CD14-positive monocyte (primary cell): ENCODE measurements around the gene XRCC4. TPM values are rescaled to one million over a fixed set of nuclear protein-coding genes. Genes with fewer than 3 reads are reported as not detected.

Experiments
- DNase-seq, 3 donors: peaks; one replicate each; pipeline ENCODE4 v3.0.0-alpha.2; 2011 to 2022
- H2AFZ ChIP-seq: 2 replicates; pipeline ENCODE4 v1.6.0; 2012; ENCODE audit warnings: mild to moderate bottlenecking, low read depth, low read length, inconsistent platforms; ENCODE audit not compliant: insufficient read depth, poor library complexity, severe bottlenecking
- H3K27ac ChIP-seq, 2 donors: 1 replicate in 1 of 2; 2 replicates in 1 of 2; pipeline ENCODE4 v1.5.1; 2012 to 2013; ENCODE audit warnings: low read length in 2 of 2, control low read depth in 1 of 2, inconsistent platforms in 1 of 2, low read depth in 1 of 2, mild to moderate bottlenecking in 1 of 2
- H3K27me3 ChIP-seq, 2 donors: one replicate each; pipeline versions ENCODE4 v1.6.0 to v1.6.1; 2011 to 2013; ENCODE audit warnings: low read length in 2 of 2; ENCODE audit not compliant: control insufficient read depth in 2 of 2, insufficient read depth in 2 of 2
- H3K36me3 ChIP-seq, 2 donors: replicated peaks in 1 of 2; 1 replicate in 1 of 2; 2 replicates in 1 of 2; pipeline versions ENCODE4 v1.5.1 to v1.6.1; 2012 to 2013; ENCODE audit warnings: low read length in 2 of 2, control low read depth in 1 of 2, inconsistent platforms in 1 of 2, mild to moderate bottlenecking in 1 of 2; ENCODE audit not compliant: insufficient read depth in 2 of 2, control insufficient read depth in 1 of 2
- H3K4me1 ChIP-seq, 2 donors: 1 replicate in 1 of 2; 2 replicates in 1 of 2; pipeline versions ENCODE4 v1.5.1 to v1.6.1; 2012 to 2013; ENCODE audit warnings: low read length in 2 of 2, control low read depth in 1 of 2, inconsistent platforms in 1 of 2, mild to moderate bottlenecking in 1 of 2, moderate library complexity in 1 of 2; ENCODE audit not compliant: insufficient read depth in 2 of 2, control insufficient read depth in 1 of 2
- H3K4me2 ChIP-seq: replicated peaks from 2 replicates; pipeline ENCODE3; 2012; ENCODE audit warnings: low read length, moderate library complexity, mild to moderate bottlenecking; ENCODE audit not compliant: poor library complexity, severe bottlenecking; ENCODE audit errors: extremely low read depth
- H3K4me3 ChIP-seq, 3 experiments: fragments of 200-600 bp in 1 of 3; sonication (generic) in 1 of 3; replicated peaks in 1 of 3; 1 replicate in 2 of 3; 2 replicates in 1 of 3; pipeline ENCODE4 v1.5.1; 2011 to 2013; ENCODE audit warnings: low read length in 3 of 3, mild to moderate bottlenecking in 3 of 3, control low read depth in 2 of 3, low read depth in 2 of 3, inconsistent platforms in 1 of 3, moderate library complexity in 1 of 3
- H3K79me2 ChIP-seq: 2 replicates; pipeline ENCODE4 v1.6.0; 2012; ENCODE audit warnings: mild to moderate bottlenecking, control low read depth, inconsistent platforms, low read length, moderate library complexity; ENCODE audit not compliant: insufficient read depth
- H3K9ac ChIP-seq: 2 replicates; pipeline ENCODE4 v1.6.0; 2017; ENCODE audit warnings: low read length, mild to moderate bottlenecking; ENCODE audit not compliant: insufficient read depth, poor library complexity, severe bottlenecking
- H3K9me3 ChIP-seq, 2 donors: replicated peaks in 1 of 2; 1 replicate in 1 of 2; 2 replicates in 1 of 2; pipeline versions ENCODE4 v1.5.1 to v1.6.1; 2012 to 2013; ENCODE audit warnings: low read length in 2 of 2, control low read depth in 1 of 2; ENCODE audit not compliant: control insufficient read depth in 1 of 2, insufficient read depth in 1 of 2
- H4K20me1 ChIP-seq: 2 replicates; pipeline ENCODE4 v1.6.0; 2012; ENCODE audit warnings: mild to moderate bottlenecking, low read length, control low read depth, moderate library complexity; ENCODE audit not compliant: insufficient read depth
- H3K27ac Mint-ChIP-seq, 7 donors: one replicate each; pipeline ENCODE4 v1.8.0; 2020; ENCODE audit warnings: mild to moderate bottlenecking in 7 of 7, mixed read lengths in 7 of 7, moderate library complexity in 6 of 7, inconsistent platforms in 2 of 7
- H3K27me3 Mint-ChIP-seq, 3 donors: one replicate each; pipeline ENCODE4 v1.8.0; 2021 to 2022; ENCODE audit warnings: low read depth in 3 of 3, mild to moderate bottlenecking in 3 of 3, mixed read lengths in 3 of 3, moderate library complexity in 3 of 3, inconsistent platforms in 1 of 3
- H3K36me3 Mint-ChIP-seq, 2 donors: one replicate each; pipeline ENCODE4 v1.8.0; 2020; ENCODE audit warnings: mixed read lengths in 2 of 2, inconsistent platforms in 1 of 2, mild to moderate bottlenecking in 1 of 2
- H3K4me1 Mint-ChIP-seq: one replicate; pipeline ENCODE4 v1.8.0; 2020; ENCODE audit warnings: mild to moderate bottlenecking, mixed read lengths
- H3K4me3 Mint-ChIP-seq, 2 donors: one replicate each; pipeline ENCODE4 v1.8.0; 2020; ENCODE audit warnings: mild to moderate bottlenecking in 2 of 2, mixed read lengths in 2 of 2, moderate library complexity in 1 of 2
- H3K9me3 Mint-ChIP-seq, 7 donors: one replicate each; pipeline ENCODE4 v1.8.0; 2020 to 2022; ENCODE audit warnings: mixed read lengths in 7 of 7, mild to moderate bottlenecking in 6 of 7, moderate library complexity in 6 of 7, inconsistent platforms in 2 of 7
- WGBS: methylation state at CpG from one replicate; pipeline ENCODE4 v1.1.5; 2013; ENCODE audit warnings: missing lambda C conversion rate; ENCODE audit not compliant: insufficient coverage; 5-methylcytosine and 5-hydroxymethylcytosine counted together
- intact Hi-C, 2 donors: fragments of 100-400 bp; cut with micrococcal nuclease; formaldehyde crosslinking; loops; one replicate each; pipeline versions ENCODE4 v1.15.0 to v1.15.1; 2023
- polyA plus RNA-seq, 3 donors: library from polyadenylated mRNA; depleted of rRNA in 1 of 3; unstranded in 2 of 3; stranded (reverse) in 1 of 3; fragments of 300-500 nt in 2 of 3; fragments of >200 nt in 1 of 3; fragmentation: Illumina TruSeq in 2 of 3; gene quantifications; 1 replicate in 2 of 3; 2 replicates in 1 of 3; pipeline ENCODE4 v1.2.3, GENCODE V29; 2012 to 2021
- TF ChIP-seq, protein P1 (sequence below): fragments of 200-600 bp; IDR thresholded peaks from one replicate; pipeline ENCODE4 v1.8.0; 2022; ENCODE audit warnings: antibody characterized with exemption, mild to moderate bottlenecking

The XRCC4 gene
- polyA plus RNA-seq, 3 donors, result 4.0 to 21.8 (median 16.3) TPM

DNA sequence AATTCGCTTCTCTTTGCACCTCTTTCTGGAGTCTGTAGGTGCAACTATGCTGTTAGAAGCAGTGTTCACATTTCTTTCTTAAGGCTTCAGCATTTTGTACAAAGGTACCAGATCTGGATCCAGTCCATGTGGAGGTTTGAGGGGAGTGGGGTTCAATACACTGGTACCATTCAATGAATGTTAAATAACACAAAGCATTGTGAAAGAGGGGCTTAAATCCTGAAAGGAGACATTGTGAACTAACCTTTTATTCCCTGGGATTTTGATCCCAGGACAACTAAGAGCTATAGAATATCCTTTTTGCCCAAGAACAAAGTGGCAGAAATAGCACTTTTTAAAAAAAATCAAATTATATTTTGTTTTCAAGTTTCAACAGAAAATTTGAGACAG is 286.5 kb downstream of the XRCC4 start:
- Mint-ChIP-seq H3K4me3 (no peak overlapping the region), H3K9me3 (peaks cover 8 to 20% (median 10%) of the 10 kb centered on the region in 7 donors), H3K4me1 (peaks cover 43% of the 10 kb centered on the region), H3K27me3 (peaks cover 0 to 1% (median 0%) of the 10 kb centered on the region in 3 donors), H3K36me3 (peaks cover 11 to 16% of the 10 kb centered on the region in 2 donors), H3K27ac (peak overlapping the region; percentile 47 to 91 (median 74))
- Histone ChIP-seq H3K9ac (no peak overlapping the region), H3K4me2 (peak overlapping the region; percentile 1), H3K27ac (peak overlapping the region in 1 of 2 donors; percentile 99), H3K9me3 (peaks cover 9% of the 10 kb centered on the region in 2 donors), H2AFZ (no peak overlapping the region), H4K20me1 (no peaks in the 10 kb centered on the region), H3K27me3 (no peaks in the 10 kb centered on the region), H3K4me1 (peaks cover 49 to 58% of the 10 kb centered on the region in 2 donors), H3K36me3 (peaks cover 0 to 7% of the 10 kb centered on the region in 2 donors), H3K4me3 (peak overlapping the region in 1 of 3 experiments; percentile 15), H3K79me2 (no peaks in the 10 kb centered on the region)
- TF ChIP-seq, protein P1, sequence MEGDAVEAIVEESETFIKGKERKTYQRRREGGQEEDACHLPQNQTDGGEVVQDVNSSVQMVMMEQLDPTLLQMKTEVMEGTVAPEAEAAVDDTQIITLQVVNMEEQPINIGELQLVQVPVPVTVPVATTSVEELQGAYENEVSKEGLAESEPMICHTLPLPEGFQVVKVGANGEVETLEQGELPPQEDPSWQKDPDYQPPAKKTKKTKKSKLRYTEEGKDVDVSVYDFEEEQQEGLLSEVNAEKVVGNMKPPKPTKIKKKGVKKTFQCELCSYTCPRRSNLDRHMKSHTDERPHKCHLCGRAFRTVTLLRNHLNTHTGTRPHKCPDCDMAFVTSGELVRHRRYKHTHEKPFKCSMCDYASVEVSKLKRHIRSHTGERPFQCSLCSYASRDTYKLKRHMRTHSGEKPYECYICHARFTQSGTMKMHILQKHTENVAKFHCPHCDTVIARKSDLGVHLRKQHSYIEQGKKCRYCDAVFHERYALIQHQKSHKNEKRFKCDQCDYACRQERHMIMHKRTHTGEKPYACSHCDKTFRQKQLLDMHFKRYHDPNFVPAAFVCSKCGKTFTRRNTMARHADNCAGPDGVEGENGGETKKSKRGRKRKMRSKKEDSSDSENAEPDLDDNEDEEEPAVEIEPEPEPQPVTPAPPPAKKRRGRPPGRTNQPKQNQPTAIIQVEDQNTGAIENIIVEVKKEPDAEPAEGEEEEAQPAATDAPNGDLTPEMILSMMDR, result no peak
- 100% methylated on average over 1 of the region's 1 CpG for WGBS
- DNase-seq, result no peak
- intact Hi-C loops, result no loop called here

DNA sequence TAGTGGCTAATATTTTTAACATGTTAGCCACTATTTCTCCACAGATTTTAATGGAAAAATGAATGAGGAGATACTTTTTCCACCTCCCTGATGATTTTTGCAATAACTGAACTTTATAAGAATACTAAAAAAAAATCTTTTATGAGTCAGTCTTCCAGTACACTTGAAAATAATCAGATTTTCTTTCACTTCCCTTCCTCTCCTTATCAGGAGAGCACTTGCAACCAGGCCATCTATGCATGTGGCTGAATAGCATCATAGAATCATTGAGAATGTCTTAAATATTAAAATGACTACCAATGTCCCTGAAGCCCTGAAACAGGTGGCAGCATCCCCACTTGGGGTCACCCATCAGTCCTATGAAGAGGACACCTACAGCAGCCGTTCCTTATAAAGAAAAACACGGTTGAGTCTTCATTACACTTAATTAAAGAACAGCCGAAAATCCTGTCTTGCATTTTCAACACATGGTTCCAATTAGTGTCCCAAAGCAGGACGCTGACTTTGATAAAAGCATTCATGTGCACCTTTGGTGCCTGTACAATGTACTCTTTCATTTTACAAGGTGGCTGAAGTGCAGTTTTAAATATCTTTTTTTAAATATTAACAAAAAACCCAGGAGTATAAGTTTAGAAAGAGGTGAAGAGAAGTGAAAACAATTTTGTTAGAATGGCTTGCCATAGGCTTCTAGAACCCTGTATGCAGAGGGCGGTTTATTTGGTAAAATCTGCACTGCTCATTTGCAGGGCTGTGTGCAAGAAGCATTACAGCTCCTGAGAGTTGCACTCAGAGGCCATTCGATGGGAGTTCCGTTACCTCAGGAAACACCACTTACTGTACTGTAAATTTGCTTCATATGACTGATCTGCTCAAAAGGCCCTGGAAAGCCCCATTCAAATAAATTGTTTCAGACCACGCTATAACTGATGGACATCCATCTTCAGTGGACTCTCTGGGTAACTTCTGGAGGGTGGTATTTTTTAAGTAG is 287.3 kb downstream of the XRCC4 start:
- no peak overlapping the region for H2AFZ ChIP-seq
- peak overlapping the region in 1 of 2 donors; percentile 99 for H3K27ac ChIP-seq
- Mint-ChIP-seq H3K27me3 (peaks cover 0 to 1% (median 0%) of the 10 kb centered on the region in 3 donors), H3K4me1 (peaks cover 48% of the 10 kb centered on the region), H3K36me3 (peaks cover 8 to 16% of the 10 kb centered on the region in 2 donors), H3K4me3 (no peak overlapping the region), H3K27ac (peak overlapping the region; percentile 53 to 92 (median 86)), H3K9me3 (peaks cover 5 to 15% (median 8%) of the 10 kb centered on the region in 7 donors)
- no peaks in the 10 kb centered on the region for H3K27me3 ChIP-seq
- no peaks in the 10 kb centered on the region for H4K20me1 ChIP-seq
- H3K4me2 ChIP-seq, result peak overlapping the region; percentile 1
- intact Hi-C loops, result loop anchor here in 1 of 2 donors (5.0 kb wide), 1 partner anchor 52 kb away; no protein-coding TSS in a partner anchor
- peaks cover 4 to 9% of the 10 kb centered on the region in 2 donors for H3K9me3 ChIP-seq
- peaks cover 0 to 7% of the 10 kb centered on the region in 2 donors for H3K36me3 ChIP-seq
- peak overlapping the region in 1 of 3 experiments; percentile 7 for H3K4me3 ChIP-seq
- peak; percentile 36 to 58 (median 42) for DNase-seq
- H3K9ac ChIP-seq, result no peak overlapping the region
- peaks cover 55 to 65% of the 10 kb centered on the region in 2 donors for H3K4me1 ChIP-seq
- H3K79me2 ChIP-seq, result no peaks in the 10 kb centered on the region
- WGBS, result 71% methylated on average over 5 of the region's 8 CpGs
- TF ChIP-seq, protein P1, result no peak
